D721Med (cell line): Measurements from ENCODE around the gene VPS29.

Experiments used
- DNase-seq: peaks from one replicate; pipeline ENCODE4 v3.0.0; 2011; ENCODE audit warnings: low spot score; ENCODE audit not compliant: insufficient read length
- FAIRE-seq: peaks from 2 replicates; lab custom pipeline; 2011; peaks lifted over from hg19 to GRCh38; lab: Jason Lieb, UNC
- TF ChIP-seq, protein P1 (sequence below): IDR thresholded peaks from 2 replicates; pipeline ENCODE4 v1.5.1; 2012; ENCODE audit warnings: mild to moderate bottlenecking, control low read depth; ENCODE audit not compliant: insufficient read depth; ENCODE audit errors: missing control alignments

VPS29 gene

DNA sequence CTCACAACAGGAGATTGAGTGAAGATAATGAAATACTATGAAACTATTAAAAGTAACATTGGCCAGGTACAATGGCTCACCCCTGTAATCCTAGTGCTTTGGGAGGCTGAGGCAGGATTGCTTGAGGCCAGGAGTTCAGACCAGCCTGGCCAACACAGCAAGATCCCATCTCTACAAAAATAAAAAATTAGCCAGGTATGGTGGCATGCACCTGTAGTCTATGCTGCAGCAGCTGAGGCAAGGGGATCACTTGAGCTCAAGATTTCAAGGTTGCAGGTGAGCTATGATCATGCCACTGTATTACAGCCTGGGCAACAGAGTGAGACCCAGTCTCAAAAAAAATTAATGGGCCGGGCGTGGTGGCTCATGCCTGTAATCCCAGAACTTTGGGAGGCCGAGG lies 15.1 kb upstream of the VPS29 start:
- DNase-seq = no peak
- TF ChIP-seq, protein P1, sequence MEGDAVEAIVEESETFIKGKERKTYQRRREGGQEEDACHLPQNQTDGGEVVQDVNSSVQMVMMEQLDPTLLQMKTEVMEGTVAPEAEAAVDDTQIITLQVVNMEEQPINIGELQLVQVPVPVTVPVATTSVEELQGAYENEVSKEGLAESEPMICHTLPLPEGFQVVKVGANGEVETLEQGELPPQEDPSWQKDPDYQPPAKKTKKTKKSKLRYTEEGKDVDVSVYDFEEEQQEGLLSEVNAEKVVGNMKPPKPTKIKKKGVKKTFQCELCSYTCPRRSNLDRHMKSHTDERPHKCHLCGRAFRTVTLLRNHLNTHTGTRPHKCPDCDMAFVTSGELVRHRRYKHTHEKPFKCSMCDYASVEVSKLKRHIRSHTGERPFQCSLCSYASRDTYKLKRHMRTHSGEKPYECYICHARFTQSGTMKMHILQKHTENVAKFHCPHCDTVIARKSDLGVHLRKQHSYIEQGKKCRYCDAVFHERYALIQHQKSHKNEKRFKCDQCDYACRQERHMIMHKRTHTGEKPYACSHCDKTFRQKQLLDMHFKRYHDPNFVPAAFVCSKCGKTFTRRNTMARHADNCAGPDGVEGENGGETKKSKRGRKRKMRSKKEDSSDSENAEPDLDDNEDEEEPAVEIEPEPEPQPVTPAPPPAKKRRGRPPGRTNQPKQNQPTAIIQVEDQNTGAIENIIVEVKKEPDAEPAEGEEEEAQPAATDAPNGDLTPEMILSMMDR = no peak

DNA sequence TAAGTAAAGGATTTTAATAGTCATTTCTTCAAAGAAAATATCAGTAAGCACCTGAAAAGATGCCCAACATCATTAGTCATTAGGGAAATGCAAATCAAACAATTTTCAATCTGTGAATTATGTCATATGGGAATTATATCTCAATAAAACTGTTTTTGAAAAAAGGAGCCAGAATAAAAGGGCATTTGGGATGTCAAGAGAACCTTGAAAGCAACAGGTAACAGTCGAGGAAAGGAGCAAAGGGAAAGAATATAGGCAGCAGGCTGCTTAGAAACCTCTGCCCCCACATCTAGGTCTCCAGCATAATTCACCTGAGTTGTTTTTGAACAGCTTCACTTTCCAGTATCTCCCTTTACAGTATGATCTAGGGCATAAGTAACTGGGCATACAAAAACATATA lies 12.5 kb upstream of the VPS29 start:
- FAIRE-seq (no peak), DNase-seq (no peak)
- TF ChIP-seq, protein P1 = no peak

More for the DNA sequence above, 15.1 kb upstream of the VPS29 start:
- no peak for FAIRE-seq

- DNase-seq = no peak
- TF ChIP-seq, protein P1 = no peak
Observed at GRCh38 chr12:110513842-110514241, 11.9 kb upstream of the VPS29 start.

DNA sequence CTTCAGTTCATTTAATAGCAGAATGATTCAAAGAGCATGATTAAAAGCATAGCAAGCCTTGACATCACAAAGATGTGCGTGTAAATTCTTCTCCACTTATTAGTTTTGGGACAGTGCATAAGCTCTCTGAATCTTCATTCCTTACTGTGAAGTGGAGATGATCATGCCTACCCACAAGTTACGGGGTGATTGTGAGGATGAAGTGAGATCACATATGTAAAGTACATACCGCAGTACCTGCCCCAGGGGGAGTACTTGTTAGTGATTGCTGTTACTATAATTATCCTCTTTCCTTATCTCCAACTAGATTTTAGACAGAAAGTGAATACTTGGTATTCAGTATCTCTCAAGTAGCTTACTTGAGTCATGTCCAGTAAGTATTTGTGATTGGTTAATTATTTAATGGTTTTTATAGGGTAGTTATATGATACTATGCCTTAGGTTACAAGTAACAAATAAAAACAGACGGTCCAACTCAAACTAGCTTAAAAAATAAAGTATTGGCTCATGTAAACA lies 6.2 kb upstream of the VPS29 start:
- FAIRE-seq (no peak), DNase-seq (no peak)
- TF ChIP-seq, protein P1 = no peak

More at GRCh38 chr12:110513842-110514241, 11.9 kb upstream of the VPS29 start:
- FAIRE-seq = no peak

GRCh38 chr12:110505332-110505731 lies 3.4 kb upstream of the VPS29 start:
- TF ChIP-seq, protein P1 = no peak
- FAIRE-seq = no peak
- no peak for DNase-seq

DNA sequence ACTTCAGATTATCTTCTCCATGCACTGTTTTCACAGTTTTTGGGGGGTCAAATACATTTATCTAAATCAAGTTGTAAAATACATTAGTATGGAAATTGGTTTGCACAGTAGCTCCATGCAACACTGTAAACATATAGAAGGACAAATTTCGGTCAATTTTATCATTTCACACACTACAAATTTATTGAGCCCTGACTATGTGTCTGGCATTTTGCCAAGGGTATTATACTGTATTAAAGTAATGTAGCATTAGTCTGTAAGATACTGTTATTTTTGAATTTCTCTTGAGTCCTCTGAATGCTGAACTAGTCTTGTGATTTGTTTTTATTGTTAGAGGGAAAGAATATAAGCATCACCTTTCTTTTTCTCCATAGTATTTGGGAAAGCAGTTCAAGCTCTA lies 1.5 kb upstream of the VPS29 start:
- DNase-seq = no peak
- TF ChIP-seq, protein P1 = no peak
- no peak for FAIRE-seq

GRCh38 chr12:110501399-110501751 lies 536 bp downstream of the VPS29 start:
- TF ChIP-seq, protein P1 = no peak
- DNase-seq = no peak

More at GRCh38 chr12:110501399-110501751, 536 bp downstream of the VPS29 start:
- no peak for FAIRE-seq
